Esophagus squamous epithelium (tissue), 5 donors: ENCODE measurements around the gene GPRC5B. TPM values are rescaled to one million over a fixed set of nuclear protein-coding genes. Genes with fewer than 3 reads are reported as not detected.

Experiments
- DNase-seq: peaks from one replicate; lab custom pipeline; 2025; lab: John Stamatoyannopoulos, UW
- H3K27ac ChIP-seq, 4 donors: fragments of 200-600 bp; sonication (generic); one replicate each; pipeline ENCODE4 v1.5.1; 2016 to 2019; ENCODE audit warnings: mild to moderate bottlenecking in 1 of 4
- H3K27me3 ChIP-seq, 4 donors: fragments of 200-600 bp; sonication (generic); 1 replicate in 3 of 4; 2 replicates in 1 of 4; pipeline versions ENCODE4 v1.5.1 to v1.6.0; 2017 to 2021; ENCODE audit warnings: antibody characterized with exemption in 1 of 4
- H3K36me3 ChIP-seq, 3 donors: fragments of 200-600 bp; sonication (generic); one replicate each; pipeline ENCODE4 v1.5.1; 2016 to 2019
- H3K4me1 ChIP-seq, 3 donors: fragments of 200-600 bp; sonication (generic); one replicate each; pipeline ENCODE4 v1.5.1; 2017 to 2019
- H3K4me3 ChIP-seq, 4 donors: fragments of 200-600 bp; sonication (generic); 1 replicate in 3 of 4; 2 replicates in 1 of 4; pipeline ENCODE4 v1.5.1; 2016 to 2019; ENCODE audit warnings: mild to moderate bottlenecking in 2 of 4, moderate library complexity in 1 of 4
- H3K9me3 ChIP-seq, 3 donors: fragments of 200-600 bp; sonication (generic); one replicate each; pipeline ENCODE4 v1.5.1; 2016 to 2019
- CTCF ChIP-seq, 6 experiments: fragments of 450-650 bp in 4 of 6; fragments of 200-600 bp in 2 of 6; sonication (generic) in 2 of 6; IDR thresholded peaks; one replicate each; pipeline ENCODE4 v1.5.1; 2016 to 2019; ENCODE audit warnings: antibody characterized with exemption in 6 of 6, mild to moderate bottlenecking in 4 of 6, moderate library complexity in 4 of 6
- POLR2A ChIP-seq, 4 donors: fragments of 450-650 bp; IDR thresholded peaks; one replicate each; pipeline ENCODE4 v1.6.1; 2017; ENCODE audit warnings: antibody characterized with exemption in 4 of 4, mild to moderate bottlenecking in 4 of 4, moderate library complexity in 3 of 4
- WGBS, 2 donors: methylation state at CpG; one replicate each; pipeline ENCODE4 v1.1.5; 2018; 5-methylcytosine and 5-hydroxymethylcytosine counted together
- intact Hi-C: fragments of 100-400 bp; cut with DNase I; formaldehyde crosslinking; loops from one replicate; pipeline ENCODE4 v1.15.0; 2022
- total RNA-seq, 4 donors: library from RNA; depleted of rRNA; stranded (reverse); fragments of >200 nt; gene quantifications; one replicate each; pipeline ENCODE4 v1.1.0, GENCODE V29; 2016
- donor health status: DM: yes; HTN: yes; CAD: no.

GPRC5B gene
- total RNA-seq, 4 donors from 2014 or later = 1.9 to 26.1 (median 8.4) TPM

- Histone ChIP-seq H3K9me3 (no peaks in the 10 kb centered on the region), H3K27ac (no peak overlapping the region), H3K4me3 (no peak overlapping the region), H3K4me1 (no peaks in the 10 kb centered on the region), H3K36me3 (peaks cover 0 to 47% (median 6%) of the 10 kb centered on the region in 3 donors), H3K27me3 (no peaks in the 10 kb centered on the region)
- 54 to 87% methylated on average over 4 of the region's 9 CpGs for WGBS, 2 donors
- TF ChIP-seq CTCF (IDR thresholded peaks at IDR 0.05) (no peak), POLR2A (IDR thresholded peaks at IDR 0.05) (no peak)
- intact Hi-C loops = no loop called here
- DNase-seq = no peak
Measured at GRCh38 chr16:19868421-19868820, 16.2 kb downstream of the GPRC5B start.

- no peaks in the 10 kb centered on the region for H3K9me3 ChIP-seq
- intact Hi-C loops = no loop called here
- peaks cover 0 to 36% (median 0%) of the 10 kb centered on the region in 3 donors for H3K36me3 ChIP-seq
- no peak overlapping the region for H3K27ac ChIP-seq
- whole genome bisulfite sequencing, 2 donors = 78 to 86% methylated on average over 4 of the region's 5 CpGs
- H3K27me3 ChIP-seq = no peaks in the 10 kb centered on the region
- TF ChIP-seq CTCF (IDR thresholded peaks at IDR 0.05) (no peak), POLR2A (IDR thresholded peaks at IDR 0.05) (no peak)
- DNase-seq = no peak
- H3K4me1 ChIP-seq = peaks cover 0 to 19% (median 0%) of the 10 kb centered on the region in 3 donors
- no peak overlapping the region for H3K4me3 ChIP-seq
Measured at GRCh38 chr16:19864566-19864965, 20.1 kb downstream of the GPRC5B start.

GRCh38 chr16:19863990-19864389 is 20.7 kb downstream of the GPRC5B start:
- H3K4me3 ChIP-seq = no peak overlapping the region
- no peak overlapping the region for H3K27ac ChIP-seq
- H3K4me1 ChIP-seq = peaks cover 0 to 19% (median 0%) of the 10 kb centered on the region in 3 donors
- H3K9me3 ChIP-seq = no peaks in the 10 kb centered on the region
- DNase-seq = no peak
- no peaks in the 10 kb centered on the region for H3K27me3 ChIP-seq
- 57% methylated on average over 1 of the region's 1 CpG; no CpG with 5 or more reads in 1 of the 2 donors for WGBS, 2 donors
- peaks cover 0 to 39% (median 0%) of the 10 kb centered on the region in 3 donors for H3K36me3 ChIP-seq
- TF ChIP-seq POLR2A (IDR thresholded peaks at IDR 0.05) (no peak), CTCF (IDR thresholded peaks at IDR 0.05) (no peak)
- intact Hi-C loops = no loop called here

- Histone ChIP-seq H3K4me3 (no peak overlapping the region), H3K4me1 (peaks cover 0 to 19% (median 0%) of the 10 kb centered on the region in 3 donors), H3K27me3 (no peaks in the 10 kb centered on the region), H3K27ac (no peak overlapping the region), H3K9me3 (no peaks in the 10 kb centered on the region), H3K36me3 (peaks cover 0 to 50% (median 0%) of the 10 kb centered on the region in 3 donors)
- DNase-seq = no peak
- 71 to 89% methylated on average over 11 to 12 of the region's 16 CpGs for WGBS, 2 donors
- intact Hi-C loops = no loop called here
- TF ChIP-seq CTCF (IDR thresholded peaks at IDR 0.05) = no peak
- no peak for TF ChIP-seq POLR2A (IDR thresholded peaks at IDR 0.05)
Measured at GRCh38 chr16:19861811-19862327, 22.8 kb downstream of the GPRC5B start.

GRCh38 chr16:19861133-19861532 is 23.5 kb downstream of the GPRC5B start:
- WGBS, 2 donors = 88% methylated on average over 3 of the region's 3 CpGs
- Histone ChIP-seq H3K4me1 (peaks cover 0 to 19% (median 0%) of the 10 kb centered on the region in 3 donors), H3K36me3 (peaks cover 0 to 43% (median 0%) of the 10 kb centered on the region in 3 donors), H3K9me3 (no peaks in the 10 kb centered on the region), H3K4me3 (no peak overlapping the region), H3K27me3 (no peaks in the 10 kb centered on the region), H3K27ac (no peak overlapping the region)
- no peak for DNase-seq
- intact Hi-C loops = no loop called here
- no peak for TF ChIP-seq POLR2A (IDR thresholded peaks at IDR 0.05)
- no peak for TF ChIP-seq CTCF (IDR thresholded peaks at IDR 0.05)
